ENCODE results near the gene CCDC167.

- TF ChIP-seq CTCF (IDR thresholded peaks at IDR 0.05; ENCODE audit: low read depth, low read length) (no peak), POLR2A (IDR thresholded peaks at IDR 0.05; ENCODE audit: extremely low read depth, insufficient read length) (no peak)
- TF ChIP-seq, protein P1, sequence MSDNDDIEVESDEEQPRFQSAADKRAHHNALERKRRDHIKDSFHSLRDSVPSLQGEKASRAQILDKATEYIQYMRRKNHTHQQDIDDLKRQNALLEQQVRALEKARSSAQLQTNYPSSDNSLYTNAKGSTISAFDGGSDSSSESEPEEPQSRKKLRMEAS (IDR thresholded peaks at IDR 0.05; ENCODE audit: low read depth, low read length), result no peak
Observed at GRCh38 chr6:37512400-37513011, 12.8 kb upstream of the CCDC167 start.

Data from NB4 (cell line).